Tibial artery (tissue), 4 donors: ENCODE measurements around the gene MAP2K3.

Experiments
- DNase-seq, 2 donors: peaks; one replicate each; pipeline ENCODE4 v3.0.0-alpha.2; 2019
- H3K27ac ChIP-seq, 2 donors: fragments of 200-600 bp; sonication (generic) in 1 of 2; 1 replicate in 1 of 2; 2 replicates in 1 of 2; pipeline ENCODE4 v1.5.1; 2018 to 2019; ENCODE audit warnings: mild to moderate bottlenecking in 1 of 2
- H3K27me3 ChIP-seq, 2 donors: fragments of 200-600 bp; sonication (generic) in 1 of 2; one replicate each; pipeline versions ENCODE4 v1.5.1 to v1.6.0; 2016 to 2019
- H3K36me3 ChIP-seq, 3 donors: fragments of 200-600 bp; sonication (generic) in 2 of 3; one replicate each; pipeline ENCODE4 v1.5.1; 2016 to 2019; ENCODE audit warnings: mild to moderate bottlenecking in 2 of 3
- H3K4me1 ChIP-seq, 4 donors: fragments of 200-600 bp; sonication (generic) in 2 of 4; 1 replicate in 3 of 4; 2 replicates in 1 of 4; pipeline ENCODE4 v1.5.1; 2016 to 2019
- H3K4me3 ChIP-seq, 2 donors: fragments of 200-600 bp; sonication (generic) in 1 of 2; 1 replicate in 1 of 2; 2 replicates in 1 of 2; pipeline ENCODE4 v1.5.1; 2018 to 2019; ENCODE audit warnings: mild to moderate bottlenecking in 2 of 2
- H3K9me3 ChIP-seq, 3 donors: fragments of 200-600 bp; sonication (generic) in 1 of 3; one replicate each; pipeline ENCODE4 v1.5.1; 2016 to 2019
- CTCF ChIP-seq, 2 experiments: fragments of 200-600 bp in 1 of 2; fragments of 450-650 bp in 1 of 2; IDR thresholded peaks; one replicate each; pipeline ENCODE4 v1.5.1; 2017 to 2019; ENCODE audit warnings: antibody characterized with exemption in 2 of 2, mild to moderate bottlenecking in 1 of 2, moderate library complexity in 1 of 2
- intact Hi-C: fragments of 100-400 bp; cut with DNase I; formaldehyde crosslinking; loops from one replicate; pipeline ENCODE4 v1.15.0; 2023; ENCODE audit warnings: low total_unique reads

MAP2K3 gene

GRCh38 chr17:21246698-21247097, 37.8 kb upstream of the MAP2K3 start:
- no peak overlapping the region for H3K27ac ChIP-seq
- intact Hi-C loops, result loop anchor here (10.0 kb wide), 1 partner anchor 122 kb away; the partner anchor contains the start of gene DHRS7B

GRCh38 chr17:21247552-21248258, 36.8 kb upstream of the MAP2K3 start:
- Histone ChIP-seq H3K27me3 (no peaks in the 10 kb centered on the region), H3K4me3 (no peak overlapping the region), H3K4me1 (peaks cover 0 to 74% (median 47%) of the 10 kb centered on the region in 4 donors), H3K9me3 (no peaks in the 10 kb centered on the region), H3K27ac (no peak overlapping the region), H3K36me3 (peaks cover 0 to 22% (median 18%) of the 10 kb centered on the region in 3 donors)
- intact Hi-C loops, result loop anchor here (10.0 kb wide), 1 partner anchor 123 kb away; the partner anchor contains the start of gene DHRS7B
- DNase-seq, result no peak
- no peak for TF ChIP-seq CTCF (IDR thresholded peaks at IDR 0.05)

More at GRCh38 chr17:21246698-21247097, 37.8 kb upstream of the MAP2K3 start:
- H3K4me1 ChIP-seq, result peaks cover 0 to 75% (median 39%) of the 10 kb centered on the region in 4 donors
- TF ChIP-seq CTCF (IDR thresholded peaks at IDR 0.05), result no peak
- no peaks in the 10 kb centered on the region for H3K9me3 ChIP-seq
- H3K27me3 ChIP-seq, result no peaks in the 10 kb centered on the region
- DNase-seq, result no peak
- no peak overlapping the region for H3K4me3 ChIP-seq
- peaks cover 0 to 32% (median 28%) of the 10 kb centered on the region in 3 donors for H3K36me3 ChIP-seq

GRCh38 chr17:21248500-21248899, 36.0 kb upstream of the MAP2K3 start:
- Histone ChIP-seq H3K27ac (no peak overlapping the region), H3K27me3 (no peaks in the 10 kb centered on the region), H3K4me1 (peaks cover 0 to 68% (median 40%) of the 10 kb centered on the region in 4 donors), H3K9me3 (no peaks in the 10 kb centered on the region), H3K4me3 (no peak overlapping the region), H3K36me3 (peaks cover 0 to 14% (median 10%) of the 10 kb centered on the region in 3 donors)
- no peak for DNase-seq
- intact Hi-C loops, result loop anchor here (10.0 kb wide), 1 partner anchor 124 kb away; the partner anchor contains the start of gene DHRS7B
- no peak for TF ChIP-seq CTCF (IDR thresholded peaks at IDR 0.05)

- H3K4me3 ChIP-seq, result no peak overlapping the region
- peaks cover 0 to 7% (median 5%) of the 10 kb centered on the region in 3 donors for H3K36me3 ChIP-seq
- H3K27ac ChIP-seq, result no peak overlapping the region
- H3K4me1 ChIP-seq, result peaks cover 0 to 67% (median 43%) of the 10 kb centered on the region in 4 donors
- no peak for TF ChIP-seq CTCF (IDR thresholded peaks at IDR 0.05)
- no peaks in the 10 kb centered on the region for H3K9me3 ChIP-seq
- H3K27me3 ChIP-seq, result no peaks in the 10 kb centered on the region
- intact Hi-C loops, result loop anchor here (10.0 kb wide), 1 partner anchor 124 kb away; the partner anchor contains the start of gene DHRS7B
- no peak for DNase-seq
Observed at GRCh38 chr17:21249086-21249795, 35.3 kb upstream of the MAP2K3 start.

GRCh38 chr17:21249920-21250703, 34.4 kb upstream of the MAP2K3 start:
- H3K27me3 ChIP-seq, result no peaks in the 10 kb centered on the region
- peak overlapping the region; percentile 75 to 76 for H3K27ac ChIP-seq
- H3K4me1 ChIP-seq, result peaks cover 0 to 67% (median 43%) of the 10 kb centered on the region in 4 donors
- H3K4me3 ChIP-seq, result no peak overlapping the region
- no peak for DNase-seq
- intact Hi-C loops, result loop anchor here (5.0 to 10.0 kb wide), 2 partner anchors 38 to 125 kb away; partner anchors contain the start of genes DHRS7B and TMEM11
- no peaks in the 10 kb centered on the region for H3K9me3 ChIP-seq
- H3K36me3 ChIP-seq, result peaks cover 0 to 7% (median 5%) of the 10 kb centered on the region in 3 donors
- TF ChIP-seq CTCF (IDR thresholded peaks at IDR 0.05), result no peak
